NCI-H345 treated with DMSO at 0.1 percent for 48 hours (cell line): ENCODE measurements around the gene EFCAB5.
"Not testable (repeated sequence)": the region's sequence is repeated elsewhere in the genome, so short reads cannot be mapped to it uniquely, and the experiment has no call there.

Experiments
- DNase-seq: peaks from one replicate; lab custom pipeline; 2025; ENCODE audit not compliant: unreplicated experiment; lab: John Stamatoyannopoulos, UW

The EFCAB5 gene

DNA sequence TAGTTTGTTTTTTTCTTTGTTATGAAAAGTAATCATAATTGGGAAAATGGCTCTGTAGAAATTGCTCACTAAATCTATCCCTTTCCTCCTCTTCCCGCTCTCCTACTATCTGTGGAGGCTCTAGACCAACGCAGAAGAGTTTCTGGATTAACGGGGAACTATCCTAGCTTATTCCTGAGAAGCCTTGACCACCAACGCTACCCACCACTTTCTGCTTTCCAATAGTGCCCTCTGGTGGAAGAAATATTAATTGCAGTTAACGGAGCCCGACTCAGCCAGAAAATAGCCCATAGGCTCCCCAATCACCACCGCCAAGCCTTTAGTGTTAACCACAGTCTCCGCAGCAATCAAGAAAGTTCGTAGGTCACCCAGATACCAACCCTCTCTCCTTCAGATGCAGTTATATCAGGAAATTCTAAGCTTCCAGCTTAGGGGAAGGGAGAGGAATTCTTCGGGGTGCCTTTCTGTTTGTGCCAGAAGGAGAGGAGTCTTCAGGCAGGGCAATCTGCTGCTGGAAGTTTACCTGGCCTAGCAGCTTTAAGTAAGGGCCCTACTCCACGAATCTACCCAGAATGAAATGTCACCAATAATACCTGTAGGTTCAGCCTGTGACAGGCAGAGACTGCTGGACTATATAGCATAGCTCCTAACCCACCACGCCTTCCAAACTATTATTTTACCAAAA, 152.2 kb downstream of the EFCAB5 start:
- DNase-seq: peak; percentile 39

DNA sequence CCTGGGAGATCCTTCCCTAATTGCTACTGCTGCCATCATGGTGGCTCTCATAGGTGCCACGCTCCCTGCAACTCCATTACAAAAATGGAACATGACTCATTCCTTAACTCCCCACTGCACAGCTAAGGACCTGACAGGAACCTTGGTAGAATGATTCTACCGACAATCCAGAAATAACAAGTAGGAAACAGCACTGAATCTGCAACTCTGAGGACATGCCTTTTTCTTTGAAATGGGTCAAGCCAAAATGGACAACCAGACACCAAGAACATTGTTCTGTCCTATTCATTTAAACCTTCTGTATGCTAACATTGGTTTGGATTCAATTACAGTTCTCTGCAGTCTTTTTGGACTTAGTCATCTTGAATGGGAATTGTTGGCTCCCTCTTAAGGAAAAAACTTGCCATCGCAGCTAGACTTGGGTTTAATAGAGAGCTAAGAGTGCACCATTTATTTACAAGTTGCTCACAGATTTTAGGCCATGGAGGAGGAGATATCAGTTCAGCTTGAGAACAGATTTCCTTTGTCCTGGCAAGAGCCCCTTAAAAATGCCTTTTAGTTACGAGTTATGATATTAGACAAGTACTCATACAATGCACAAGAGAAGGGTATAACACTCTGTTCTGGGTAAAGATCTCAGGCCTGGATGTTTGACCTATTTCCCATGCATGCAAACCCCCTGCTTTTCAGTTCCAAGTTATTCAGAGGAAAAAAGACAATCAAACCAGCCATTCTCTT, 154.2 kb downstream of the EFCAB5 start:
- DNase-seq: no peak

DNA sequence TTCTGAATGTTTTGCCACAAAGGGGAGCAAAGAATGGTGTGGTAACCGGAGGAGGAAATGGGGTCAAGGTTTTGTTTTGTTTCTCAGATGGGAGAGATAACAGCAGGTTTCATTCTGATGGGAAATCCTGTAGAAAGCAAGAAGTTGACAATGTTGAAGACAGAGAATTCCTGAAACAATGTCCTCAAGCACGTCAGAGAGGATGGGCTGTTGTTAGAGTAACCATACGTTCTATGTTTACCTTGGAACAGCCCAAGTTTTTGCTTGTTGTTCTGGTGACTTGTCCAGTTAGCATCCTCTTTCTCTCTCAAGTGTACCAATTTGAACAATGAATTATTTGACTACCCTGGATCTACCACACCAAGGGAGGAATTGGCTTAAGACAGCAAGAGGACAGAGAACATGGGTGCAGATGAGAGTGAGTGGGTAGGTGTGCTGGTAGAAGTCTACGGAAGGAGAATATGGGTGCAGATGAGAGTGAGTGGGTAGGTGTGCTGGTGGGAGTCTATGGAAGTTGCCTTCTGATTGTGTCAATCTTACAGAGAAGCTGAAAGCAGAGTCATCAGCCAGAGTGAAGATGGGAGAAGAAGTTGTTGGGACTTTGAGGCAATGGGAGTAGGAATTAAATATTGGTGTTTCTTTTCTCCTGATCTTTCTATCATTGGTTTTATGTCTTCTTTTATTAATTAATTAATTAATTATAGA, 160.4 kb downstream of the EFCAB5 start:
- no peak for DNase-seq

DNA sequence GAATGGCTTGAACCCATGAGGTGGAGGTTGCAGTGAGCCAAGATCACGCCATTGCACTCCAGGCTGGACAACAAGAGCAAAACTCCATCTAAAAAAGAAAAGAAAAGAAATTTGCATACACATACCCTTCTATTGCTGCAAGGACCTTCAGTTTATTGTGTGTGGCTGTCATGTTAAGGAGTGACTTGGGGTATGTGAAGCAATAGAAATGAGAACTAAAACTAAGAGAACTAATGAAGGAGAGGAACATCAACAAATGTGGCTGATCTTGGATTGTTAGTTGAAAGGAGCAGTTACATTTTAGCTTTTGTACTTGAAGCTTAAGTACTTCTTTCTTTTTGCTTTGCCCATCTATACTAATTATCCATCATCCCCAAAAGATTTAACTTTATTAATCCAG, 162.5 kb downstream of the EFCAB5 start:
- DNase-seq: no peak

DNA sequence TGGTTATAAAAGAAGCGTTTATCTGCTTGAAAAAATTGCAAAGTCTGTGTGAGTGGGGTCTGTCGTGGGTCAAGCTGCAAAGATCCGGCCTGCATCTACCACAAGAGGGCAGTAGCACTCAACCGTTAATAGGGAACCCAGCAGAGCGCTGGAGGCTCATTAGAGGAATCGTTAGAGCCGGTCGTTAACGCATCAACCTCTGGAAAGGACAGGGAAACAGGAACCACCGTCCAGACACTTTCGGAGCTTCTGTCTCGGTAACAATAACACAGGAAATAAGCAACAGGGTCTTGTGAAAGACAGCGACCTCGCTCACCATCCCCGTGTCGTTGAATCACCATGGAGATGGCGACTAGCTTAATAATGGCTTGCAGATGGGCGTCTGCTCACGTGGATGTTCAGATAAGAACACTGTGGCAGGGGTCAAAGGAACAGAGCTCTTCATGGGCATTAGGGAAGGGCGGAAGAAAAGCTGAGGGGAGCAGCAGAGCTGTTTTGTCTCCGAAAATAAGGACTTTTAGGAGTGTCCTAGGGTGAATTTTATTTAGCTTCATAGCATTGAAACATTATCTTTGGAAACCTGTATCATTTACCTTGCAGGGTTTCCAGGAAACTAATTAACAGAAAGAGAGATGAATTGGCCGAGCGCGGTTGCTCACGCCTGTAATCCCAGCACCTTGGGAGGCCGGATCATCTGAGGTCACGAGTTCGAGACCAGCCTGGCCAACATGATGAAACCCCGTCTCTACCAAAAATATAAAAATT, 163.3 kb downstream of the EFCAB5 start:
- peak; percentile 85 for DNase-seq

DNA sequence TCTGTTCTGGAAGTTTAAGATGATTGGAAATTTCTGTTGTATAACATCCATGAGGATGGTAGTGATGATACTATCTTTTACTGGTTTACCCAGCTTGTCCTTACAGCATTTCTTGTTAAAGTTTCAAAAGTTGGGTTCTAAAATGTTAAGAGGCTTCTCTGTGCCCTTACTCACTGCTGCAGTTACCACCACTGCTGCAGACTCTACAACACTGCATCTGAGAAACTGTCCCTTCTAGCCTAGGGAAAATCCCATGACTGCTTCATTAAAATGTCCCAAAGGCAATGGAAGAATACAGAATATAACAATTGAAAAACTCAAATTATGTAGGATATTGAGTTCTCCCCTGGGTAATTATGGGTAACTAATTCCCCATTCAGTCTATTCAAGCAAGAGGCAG, 171.4 kb downstream of the EFCAB5 start:
- no peak for DNase-seq

DNA sequence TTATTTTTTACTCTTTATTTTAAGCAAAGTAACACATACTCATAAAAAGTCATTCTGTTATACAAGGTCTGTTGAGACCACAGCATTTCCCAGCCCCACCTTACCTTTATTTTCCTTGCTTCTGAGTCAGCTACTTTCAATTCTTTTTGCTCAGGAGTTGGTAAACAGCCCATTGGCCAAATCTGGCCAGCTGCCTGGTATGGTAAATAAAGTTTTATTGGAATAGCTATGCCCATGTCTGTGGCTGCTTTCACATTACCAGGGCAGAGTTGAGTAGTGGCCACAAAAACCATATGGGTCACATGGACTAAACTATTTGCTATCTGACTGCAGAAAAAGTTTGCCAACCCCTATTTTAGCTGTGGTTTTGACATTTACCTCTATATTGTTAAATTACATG, 171.8 kb downstream of the EFCAB5 start:
- DNase-seq: no peak

DNA sequence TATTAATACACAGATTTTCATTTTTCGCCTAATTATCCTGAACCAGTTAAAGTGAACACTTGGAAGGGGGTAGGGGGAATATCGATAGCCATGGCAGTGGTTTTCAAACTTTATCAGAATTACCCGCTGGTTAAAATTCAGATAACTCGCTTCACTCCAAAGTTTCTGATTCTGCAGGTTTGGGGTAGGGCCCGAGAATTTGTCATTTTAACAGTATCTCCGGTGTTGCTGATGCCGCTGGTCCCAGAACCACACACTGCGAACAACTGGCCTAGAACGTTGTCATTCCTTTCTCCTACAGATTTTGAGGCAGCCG, 174.9 kb downstream of the EFCAB5 start:
- DNase-seq: no peak

- DNase-seq: peak; percentile 87
Observed at GRCh38 chr17:30116661-30117551, 175.5 kb downstream of the EFCAB5 start, which contains the start of gene NSRP1. Gene NSRP1, plus strand, starts transcription at chr17:30116816. Its CDS starts 28 bp downstream, at chr17:30116844.

GRCh38 chr17:30117675-30118081, 176.2 kb downstream of the EFCAB5 start:
- no peak for DNase-seq

DNA sequence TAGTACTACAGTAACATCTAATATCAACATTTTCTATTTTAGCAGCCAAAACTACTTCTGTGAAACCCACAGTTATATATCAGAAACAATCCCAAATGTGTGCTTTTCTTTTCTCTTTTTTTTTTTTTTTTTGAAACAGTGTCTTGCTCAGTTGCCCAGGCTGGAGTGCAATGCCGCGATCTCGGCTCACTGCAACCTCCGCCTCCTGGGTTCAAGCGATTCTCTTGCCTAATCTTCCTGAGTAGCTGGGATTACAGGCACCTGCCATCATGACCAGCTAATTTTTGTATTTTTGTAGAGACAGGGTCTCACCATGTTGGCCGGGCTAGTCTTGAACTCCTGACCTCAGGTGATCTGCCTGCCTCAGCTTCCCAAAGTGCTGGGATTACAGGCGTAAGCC, 177.2 kb downstream of the EFCAB5 start:
- DNase-seq: not testable (repeated sequence)

DNA sequence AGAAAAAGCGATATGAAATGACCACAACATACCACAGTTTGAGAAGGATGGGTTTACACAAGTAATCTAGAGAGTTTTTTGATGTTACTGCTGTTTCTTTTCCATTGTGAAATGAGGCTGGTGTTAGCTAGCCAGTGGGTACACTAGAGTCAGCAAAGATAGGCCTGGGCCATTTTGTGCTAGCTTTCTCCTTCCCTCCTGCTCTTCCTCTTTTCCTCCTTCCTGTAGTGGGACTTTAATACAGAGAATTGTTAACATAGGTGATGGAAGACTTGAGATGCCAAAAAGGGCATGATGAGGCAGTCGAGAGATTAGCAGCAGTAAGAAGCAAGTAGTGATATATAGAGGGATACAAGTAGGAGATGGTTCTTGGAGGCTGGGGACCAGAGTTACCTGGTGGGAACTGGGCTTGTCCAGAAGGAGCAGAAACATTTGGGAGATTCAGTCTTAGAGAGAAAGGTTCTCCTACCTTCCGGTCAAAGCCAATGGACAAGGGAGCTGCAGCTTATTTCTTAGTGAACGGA, 182.9 kb downstream of the EFCAB5 start:
- DNase-seq: no peak

DNA sequence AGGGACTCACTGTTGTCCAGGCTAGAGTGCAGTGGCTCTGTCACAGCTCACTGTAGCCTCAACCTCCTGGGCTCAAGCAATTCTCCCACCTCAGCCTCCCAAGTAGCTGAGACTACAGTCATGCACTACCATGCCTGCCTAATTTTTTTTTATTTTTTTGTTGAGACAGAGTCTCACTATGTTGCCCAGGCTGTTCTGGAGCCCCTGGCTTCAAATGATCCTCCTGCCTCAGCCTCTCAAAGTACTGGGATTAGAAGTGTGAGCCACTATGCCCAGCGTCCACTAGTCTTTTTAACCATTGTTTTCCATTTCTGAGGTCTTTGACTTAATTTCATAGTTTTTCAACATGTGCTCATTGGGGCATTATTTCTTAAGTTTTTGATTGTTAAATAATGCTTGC, 188.7 kb downstream of the EFCAB5 start:
- DNase-seq: no peak

GRCh38 chr17:30132615-30133014, 191.2 kb downstream of the EFCAB5 start:
- DNase-seq: no peak

DNA sequence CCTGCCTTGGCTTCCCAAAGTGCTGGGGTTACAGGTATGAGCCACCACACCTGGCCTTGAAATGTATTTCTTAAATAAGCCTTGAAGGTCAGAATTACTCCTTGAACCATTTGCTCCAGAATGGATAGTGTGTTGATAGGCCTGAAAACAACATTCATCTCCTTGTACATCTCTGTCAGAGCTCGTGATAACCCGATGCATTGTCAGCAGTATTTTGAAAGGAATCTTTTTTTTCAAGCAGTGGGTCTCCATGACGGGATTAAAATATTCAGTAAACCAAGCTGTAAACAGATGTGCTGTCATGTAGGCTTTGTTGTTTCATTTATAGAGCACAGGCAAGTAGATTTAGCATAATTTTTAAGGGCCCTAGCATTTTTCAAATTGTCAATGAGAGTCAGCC, 191.8 kb downstream of the EFCAB5 start:
- no peak for DNase-seq

DNA sequence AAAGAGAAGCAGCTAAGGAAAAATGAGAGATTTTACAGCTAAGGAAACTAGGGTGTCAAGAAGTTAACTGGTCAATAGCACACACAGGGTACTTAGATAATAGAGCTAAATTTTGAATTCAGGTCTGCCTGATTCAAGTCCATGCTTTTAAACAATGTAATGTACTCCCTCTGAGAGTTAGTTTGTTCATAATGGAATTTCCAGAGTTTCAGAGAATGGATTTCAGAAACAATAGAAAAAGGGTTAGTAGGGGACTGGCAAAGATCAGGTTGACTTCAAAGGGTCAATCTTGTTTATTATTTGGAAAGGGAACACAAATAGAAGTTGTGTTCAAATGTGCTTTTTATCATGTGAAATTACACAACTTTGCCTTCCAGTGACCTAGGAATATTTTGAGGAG, 193.1 kb downstream of the EFCAB5 start:
- no peak for DNase-seq

GRCh38 chr17:30137158-30137557, 195.7 kb downstream of the EFCAB5 start:
- DNase-seq: no peak

DNA sequence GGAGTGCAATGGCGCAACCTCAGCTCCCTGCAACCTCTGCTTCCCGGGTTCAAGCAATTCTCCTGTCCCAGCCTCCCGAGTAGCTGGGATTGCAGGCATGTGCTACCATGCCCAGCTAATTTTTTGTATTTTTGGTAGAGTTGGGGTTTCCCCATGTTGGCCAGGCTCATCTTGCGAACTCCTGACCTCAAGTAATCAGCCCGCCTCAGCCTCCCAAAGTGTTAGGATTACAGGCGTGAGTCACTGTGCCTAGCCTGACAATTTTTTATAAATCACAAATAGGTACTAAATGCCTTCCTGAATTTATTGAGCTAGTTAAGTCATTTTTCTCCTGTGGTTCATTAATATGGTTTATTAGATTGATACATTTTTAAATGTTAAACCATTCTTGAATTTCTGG, 206.4 kb downstream of the EFCAB5 start:
- DNase-seq: not testable (repeated sequence)

GRCh38 chr17:30148376-30148775, 206.9 kb downstream of the EFCAB5 start:
- DNase-seq: no peak

DNA sequence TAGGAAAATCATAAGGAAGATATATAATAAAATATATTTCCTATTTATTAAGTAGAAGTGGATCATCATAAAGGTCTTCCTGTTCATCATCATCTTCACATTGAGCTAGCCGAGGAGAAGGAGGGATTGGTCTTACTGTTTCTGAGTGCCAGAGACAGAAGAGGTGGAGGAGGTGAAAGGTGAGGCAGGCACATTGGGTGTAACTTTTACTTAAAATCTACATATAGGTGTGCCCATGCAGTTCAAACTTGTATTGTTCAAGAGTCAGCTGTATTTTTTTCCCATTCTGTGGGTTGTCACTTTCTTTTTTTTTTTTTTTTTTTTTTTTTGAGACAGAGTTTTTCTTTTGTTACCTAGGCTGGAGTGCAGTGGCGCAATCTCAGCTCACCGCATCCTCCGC, 210.0 kb downstream of the EFCAB5 start:
- no peak for DNase-seq
